GM23338 (cell line): ENCODE data around the gene RANBP1.

ENCODE experiments used
- CREB1 ChIP-seq: fragments of 250-450 bp; sonication (Bioruptor Pico); IDR thresholded peaks from 2 replicates; pipeline ENCODE4 v1.5.0; 2020; ENCODE audit warnings: low read depth, mild to moderate bottlenecking, moderate library complexity
- EZH2 ChIP-seq: fragments of 200-600 bp; sonication (generic); IDR thresholded peaks from one replicate; pipeline ENCODE4 v1.8.0; 2017; ENCODE audit warnings: antibody characterized with exemption, mild to moderate bottlenecking, low read depth; ENCODE audit not compliant: unreplicated experiment
- EZH2phosphoT487 ChIP-seq: fragments of 200-600 bp; sonication (generic); IDR thresholded peaks from one replicate; pipeline ENCODE4 v1.8.1; 2018; ENCODE audit warnings: antibody characterized with exemption; ENCODE audit not compliant: unreplicated experiment
- POLR2AphosphoS5 ChIP-seq: IDR thresholded peaks from 2 replicates; pipeline ENCODE4 v1.6.1; 2016; ENCODE audit warnings: antibody characterized with exemption, low read depth
- ZNF114 ChIP-seq: fragments of 250-450 bp; sonication (Bioruptor Pico); IDR thresholded peaks from 2 replicates; pipeline ENCODE4 v1.5.0; 2020; ENCODE audit warnings: mild to moderate bottlenecking, moderate library complexity
- TF ChIP-seq, protein P1 (sequence below), 2 experiments: fragments of 200-600 bp in 1 of 2; sonication (generic) in 1 of 2; conservative IDR thresholded peaks; 2 replicates each; pipeline versions ENCODE4 v1.5.1 to v1.6.1; 2016 to 2017; ENCODE audit warnings: antibody characterized with exemption in 2 of 2, low read depth in 2 of 2, mild to moderate bottlenecking in 2 of 2, moderate library complexity in 1 of 2
- TF ChIP-seq, protein P2 (sequence below): IDR thresholded peaks from 2 replicates; pipeline ENCODE4 v1.6.1; 2016; ENCODE audit warnings: antibody characterized with exemption
- TF ChIP-seq, protein P3 (sequence below): IDR thresholded peaks from one replicate; pipeline ENCODE4 v1.6.1; 2018; ENCODE audit warnings: antibody characterized with exemption; ENCODE audit not compliant: unreplicated experiment
- TF ChIP-seq, protein P4 (sequence below): fragments of 250-450 bp; sonication (Bioruptor Pico); IDR thresholded peaks from 2 replicates; pipeline ENCODE4 v1.5.0; 2020; ENCODE audit warnings: mild to moderate bottlenecking, moderate library complexity

DNA sequence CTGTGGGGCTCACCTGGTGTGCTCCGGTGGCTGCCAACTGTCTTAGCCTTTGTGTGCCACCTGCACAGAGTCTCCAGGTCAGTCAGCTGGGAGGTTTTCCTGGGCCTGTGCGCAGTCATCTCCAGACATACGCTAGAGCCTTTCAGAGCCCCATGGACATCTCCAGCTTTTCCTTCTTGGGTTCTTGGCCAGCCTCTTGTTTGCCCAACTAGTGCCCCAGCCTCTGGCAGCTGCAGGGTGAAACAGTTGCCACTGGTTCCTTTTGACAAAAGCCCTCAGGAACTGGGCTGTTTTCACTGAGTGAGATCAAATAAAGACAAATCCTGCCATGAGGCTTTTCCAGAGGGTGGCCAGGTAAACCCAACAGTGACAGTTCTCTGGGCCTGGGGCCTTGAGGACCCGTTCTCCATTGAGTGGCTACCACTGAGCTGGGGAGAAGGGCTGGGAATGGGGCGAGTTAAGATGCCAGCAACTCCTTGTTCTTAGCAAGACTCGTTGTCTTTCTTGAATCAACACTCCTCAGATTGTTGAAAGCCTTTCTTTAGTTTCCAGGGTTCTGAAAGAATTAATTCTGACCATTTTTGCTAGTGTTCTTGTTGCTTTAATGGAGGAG is 16.7 kb upstream of the RANBP1 start:
- TF ChIP-seq EZH2 (no peak), EZH2phosphoT487 (no peak), ZNF114 (CRISPR knock-in tag) (no peak), POLR2AphosphoS5 (no peak), CREB1 (CRISPR knock-in tag) (no peak)
- TF ChIP-seq, protein P1, sequence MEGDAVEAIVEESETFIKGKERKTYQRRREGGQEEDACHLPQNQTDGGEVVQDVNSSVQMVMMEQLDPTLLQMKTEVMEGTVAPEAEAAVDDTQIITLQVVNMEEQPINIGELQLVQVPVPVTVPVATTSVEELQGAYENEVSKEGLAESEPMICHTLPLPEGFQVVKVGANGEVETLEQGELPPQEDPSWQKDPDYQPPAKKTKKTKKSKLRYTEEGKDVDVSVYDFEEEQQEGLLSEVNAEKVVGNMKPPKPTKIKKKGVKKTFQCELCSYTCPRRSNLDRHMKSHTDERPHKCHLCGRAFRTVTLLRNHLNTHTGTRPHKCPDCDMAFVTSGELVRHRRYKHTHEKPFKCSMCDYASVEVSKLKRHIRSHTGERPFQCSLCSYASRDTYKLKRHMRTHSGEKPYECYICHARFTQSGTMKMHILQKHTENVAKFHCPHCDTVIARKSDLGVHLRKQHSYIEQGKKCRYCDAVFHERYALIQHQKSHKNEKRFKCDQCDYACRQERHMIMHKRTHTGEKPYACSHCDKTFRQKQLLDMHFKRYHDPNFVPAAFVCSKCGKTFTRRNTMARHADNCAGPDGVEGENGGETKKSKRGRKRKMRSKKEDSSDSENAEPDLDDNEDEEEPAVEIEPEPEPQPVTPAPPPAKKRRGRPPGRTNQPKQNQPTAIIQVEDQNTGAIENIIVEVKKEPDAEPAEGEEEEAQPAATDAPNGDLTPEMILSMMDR (conservative IDR thresholded peaks at IDR 0.05; ENCODE audit: low read depth in 2 of 2) = no peak
- TF ChIP-seq, protein P2, sequence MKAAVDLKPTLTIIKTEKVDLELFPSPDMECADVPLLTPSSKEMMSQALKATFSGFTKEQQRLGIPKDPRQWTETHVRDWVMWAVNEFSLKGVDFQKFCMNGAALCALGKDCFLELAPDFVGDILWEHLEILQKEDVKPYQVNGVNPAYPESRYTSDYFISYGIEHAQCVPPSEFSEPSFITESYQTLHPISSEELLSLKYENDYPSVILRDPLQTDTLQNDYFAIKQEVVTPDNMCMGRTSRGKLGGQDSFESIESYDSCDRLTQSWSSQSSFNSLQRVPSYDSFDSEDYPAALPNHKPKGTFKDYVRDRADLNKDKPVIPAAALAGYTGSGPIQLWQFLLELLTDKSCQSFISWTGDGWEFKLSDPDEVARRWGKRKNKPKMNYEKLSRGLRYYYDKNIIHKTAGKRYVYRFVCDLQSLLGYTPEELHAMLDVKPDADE = no peak
- TF ChIP-seq, protein P3, sequence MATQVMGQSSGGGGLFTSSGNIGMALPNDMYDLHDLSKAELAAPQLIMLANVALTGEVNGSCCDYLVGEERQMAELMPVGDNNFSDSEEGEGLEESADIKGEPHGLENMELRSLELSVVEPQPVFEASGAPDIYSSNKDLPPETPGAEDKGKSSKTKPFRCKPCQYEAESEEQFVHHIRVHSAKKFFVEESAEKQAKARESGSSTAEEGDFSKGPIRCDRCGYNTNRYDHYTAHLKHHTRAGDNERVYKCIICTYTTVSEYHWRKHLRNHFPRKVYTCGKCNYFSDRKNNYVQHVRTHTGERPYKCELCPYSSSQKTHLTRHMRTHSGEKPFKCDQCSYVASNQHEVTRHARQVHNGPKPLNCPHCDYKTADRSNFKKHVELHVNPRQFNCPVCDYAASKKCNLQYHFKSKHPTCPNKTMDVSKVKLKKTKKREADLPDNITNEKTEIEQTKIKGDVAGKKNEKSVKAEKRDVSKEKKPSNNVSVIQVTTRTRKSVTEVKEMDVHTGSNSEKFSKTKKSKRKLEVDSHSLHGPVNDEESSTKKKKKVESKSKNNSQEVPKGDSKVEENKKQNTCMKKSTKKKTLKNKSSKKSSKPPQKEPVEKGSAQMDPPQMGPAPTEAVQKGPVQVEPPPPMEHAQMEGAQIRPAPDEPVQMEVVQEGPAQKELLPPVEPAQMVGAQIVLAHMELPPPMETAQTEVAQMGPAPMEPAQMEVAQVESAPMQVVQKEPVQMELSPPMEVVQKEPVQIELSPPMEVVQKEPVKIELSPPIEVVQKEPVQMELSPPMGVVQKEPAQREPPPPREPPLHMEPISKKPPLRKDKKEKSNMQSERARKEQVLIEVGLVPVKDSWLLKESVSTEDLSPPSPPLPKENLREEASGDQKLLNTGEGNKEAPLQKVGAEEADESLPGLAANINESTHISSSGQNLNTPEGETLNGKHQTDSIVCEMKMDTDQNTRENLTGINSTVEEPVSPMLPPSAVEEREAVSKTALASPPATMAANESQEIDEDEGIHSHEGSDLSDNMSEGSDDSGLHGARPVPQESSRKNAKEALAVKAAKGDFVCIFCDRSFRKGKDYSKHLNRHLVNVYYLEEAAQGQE = no peak
- TF ChIP-seq, protein P4, sequence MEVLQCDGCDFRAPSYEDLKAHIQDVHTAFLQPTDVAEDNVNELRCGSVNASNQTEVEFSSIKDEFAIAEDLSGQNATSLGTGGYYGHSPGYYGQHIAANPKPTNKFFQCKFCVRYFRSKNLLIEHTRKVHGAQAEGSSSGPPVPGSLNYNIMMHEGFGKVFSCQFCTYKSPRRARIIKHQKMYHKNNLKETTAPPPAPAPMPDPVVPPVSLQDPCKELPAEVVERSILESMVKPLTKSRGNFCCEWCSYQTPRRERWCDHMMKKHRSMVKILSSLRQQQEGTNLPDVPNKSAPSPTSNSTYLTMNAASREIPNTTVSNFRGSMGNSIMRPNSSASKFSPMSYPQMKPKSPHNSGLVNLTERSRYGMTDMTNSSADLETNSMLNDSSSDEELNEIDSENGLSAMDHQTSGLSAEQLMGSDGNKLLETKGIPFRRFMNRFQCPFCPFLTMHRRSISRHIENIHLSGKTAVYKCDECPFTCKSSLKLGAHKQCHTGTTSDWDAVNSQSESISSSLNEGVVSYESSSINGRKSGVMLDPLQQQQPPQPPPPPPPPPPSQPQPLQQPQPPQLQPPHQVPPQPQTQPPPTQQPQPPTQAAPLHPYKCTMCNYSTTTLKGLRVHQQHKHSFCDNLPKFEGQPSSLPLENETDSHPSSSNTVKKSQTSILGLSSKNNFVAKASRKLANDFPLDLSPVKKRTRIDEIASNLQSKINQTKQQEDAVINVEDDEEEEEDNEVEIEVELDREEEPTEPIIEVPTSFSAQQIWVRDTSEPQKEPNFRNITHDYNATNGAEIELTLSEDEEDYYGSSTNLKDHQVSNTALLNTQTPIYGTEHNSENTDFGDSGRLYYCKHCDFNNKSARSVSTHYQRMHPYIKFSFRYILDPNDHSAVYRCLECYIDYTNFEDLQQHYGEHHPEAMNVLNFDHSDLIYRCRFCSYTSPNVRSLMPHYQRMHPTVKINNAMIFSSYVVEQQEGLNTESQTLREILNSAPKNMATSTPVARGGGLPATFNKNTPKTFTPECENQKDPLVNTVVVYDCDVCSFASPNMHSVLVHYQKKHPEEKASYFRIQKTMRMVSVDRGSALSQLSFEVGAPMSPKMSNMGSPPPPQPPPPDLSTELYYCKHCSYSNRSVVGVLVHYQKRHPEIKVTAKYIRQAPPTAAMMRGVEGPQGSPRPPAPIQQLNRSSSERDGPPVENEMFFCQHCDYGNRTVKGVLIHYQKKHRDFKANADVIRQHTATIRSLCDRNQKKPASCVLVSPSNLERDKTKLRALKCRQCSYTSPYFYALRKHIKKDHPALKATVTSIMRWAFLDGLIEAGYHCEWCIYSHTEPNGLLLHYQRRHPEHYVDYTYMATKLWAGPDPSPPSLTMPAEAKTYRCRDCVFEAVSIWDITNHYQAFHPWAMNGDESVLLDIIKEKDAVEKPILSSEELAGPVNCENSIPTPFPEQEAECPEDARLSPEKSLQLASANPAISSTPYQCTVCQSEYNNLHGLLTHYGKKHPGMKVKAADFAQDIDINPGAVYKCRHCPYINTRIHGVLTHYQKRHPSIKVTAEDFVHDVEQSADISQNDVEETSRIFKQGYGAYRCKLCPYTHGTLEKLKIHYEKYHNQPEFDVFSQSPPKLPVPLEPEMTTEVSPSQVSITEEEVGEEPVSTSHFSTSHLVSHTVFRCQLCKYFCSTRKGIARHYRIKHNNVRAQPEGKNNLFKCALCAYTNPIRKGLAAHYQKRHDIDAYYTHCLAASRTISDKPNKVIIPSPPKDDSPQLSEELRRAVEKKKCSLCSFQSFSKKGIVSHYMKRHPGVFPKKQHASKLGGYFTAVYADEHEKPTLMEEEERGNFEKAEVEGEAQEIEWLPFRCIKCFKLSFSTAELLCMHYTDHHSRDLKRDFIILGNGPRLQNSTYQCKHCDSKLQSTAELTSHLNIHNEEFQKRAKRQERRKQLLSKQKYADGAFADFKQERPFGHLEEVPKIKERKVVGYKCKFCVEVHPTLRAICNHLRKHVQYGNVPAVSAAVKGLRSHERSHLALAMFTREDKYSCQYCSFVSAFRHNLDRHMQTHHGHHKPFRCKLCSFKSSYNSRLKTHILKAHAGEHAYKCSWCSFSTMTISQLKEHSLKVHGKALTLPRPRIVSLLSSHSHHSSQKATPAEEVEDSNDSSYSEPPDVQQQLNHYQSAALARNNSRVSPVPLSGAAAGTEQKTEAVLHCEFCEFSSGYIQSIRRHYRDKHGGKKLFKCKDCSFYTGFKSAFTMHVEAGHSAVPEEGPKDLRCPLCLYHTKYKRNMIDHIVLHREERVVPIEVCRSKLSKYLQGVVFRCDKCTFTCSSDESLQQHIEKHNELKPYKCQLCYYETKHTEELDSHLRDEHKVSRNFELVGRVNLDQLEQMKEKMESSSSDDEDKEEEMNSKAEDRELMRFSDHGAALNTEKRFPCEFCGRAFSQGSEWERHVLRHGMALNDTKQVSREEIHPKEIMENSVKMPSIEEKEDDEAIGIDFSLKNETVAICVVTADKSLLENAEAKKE (CRISPR knock-in tag) = no peak
